ENCODE data around the gene PRICKLE4.
"Not testable (repeated sequence)": the region's sequence is repeated elsewhere in the genome, so short reads cannot be mapped to it uniquely, and the experiment has no call there.

The PRICKLE4 gene

GRCh38 chr6:41798901-41799558 lies 18.4 kb downstream of the PRICKLE4 start:
- DNase-seq (ENCODE audit: low read depth) = no peak

GRCh38 chr6:41799559-41799911 lies 19.0 kb downstream of the PRICKLE4 start:
- no peak for DNase-seq (ENCODE audit: low read depth)

GRCh38 chr6:41801380-41801779 lies 20.8 kb downstream of the PRICKLE4 start:
- no peak for DNase-seq (ENCODE audit: low read depth)

GRCh38 chr6:41805830-41806774 lies 25.5 kb downstream of the PRICKLE4 start:
- DNase-seq (ENCODE audit: low read depth) = no peak

GRCh38 chr6:41811095-41811494 lies 30.5 kb downstream of the PRICKLE4 start:
- no peak for DNase-seq (ENCODE audit: low read depth)

- DNase-seq (ENCODE audit: low read depth) = not testable (repeated sequence)
Measured at GRCh38 chr6:41811946-41812345, 31.4 kb downstream of the PRICKLE4 start.

- DNase-seq (ENCODE audit: low read depth) = no peak
Measured at GRCh38 chr6:41813469-41813868, 32.9 kb downstream of the PRICKLE4 start.

- DNase-seq (ENCODE audit: low read depth) = no peak
Measured at GRCh38 chr6:41813956-41814355, 33.4 kb downstream of the PRICKLE4 start.

- no peak for DNase-seq (ENCODE audit: low read depth)
Measured at GRCh38 chr6:41814629-41815028, 34.0 kb downstream of the PRICKLE4 start.

GRCh38 chr6:41815587-41815986 lies 35.0 kb downstream of the PRICKLE4 start:
- DNase-seq (ENCODE audit: low read depth) = no peak

- no peak for DNase-seq (ENCODE audit: low read depth)
Measured at GRCh38 chr6:41818271-41819054, 37.9 kb downstream of the PRICKLE4 start.

GRCh38 chr6:41821266-41821665 lies 40.7 kb downstream of the PRICKLE4 start:
- DNase-seq (ENCODE audit: low read depth) = no peak

GRCh38 chr6:41822021-41822420 lies 41.4 kb downstream of the PRICKLE4 start:
- DNase-seq (ENCODE audit: low read depth) = no peak

- no peak for DNase-seq (ENCODE audit: low read depth)
Measured at GRCh38 chr6:41823178-41823577, 42.6 kb downstream of the PRICKLE4 start.

GRCh38 chr6:41824571-41825569 lies 44.3 kb downstream of the PRICKLE4 start:
- no peak for DNase-seq (ENCODE audit: low read depth)

GRCh38 chr6:41826343-41827022 lies 45.9 kb downstream of the PRICKLE4 start:
- DNase-seq (ENCODE audit: low read depth) = no peak

GRCh38 chr6:41832263-41832662 lies 51.7 kb downstream of the PRICKLE4 start:
- DNase-seq (ENCODE audit: low read depth) = no peak

GRCh38 chr6:41836022-41836659 lies 55.6 kb downstream of the PRICKLE4 start:
- no peak for DNase-seq (ENCODE audit: low read depth)

GRCh38 chr6:41836660-41837052 lies 56.1 kb downstream of the PRICKLE4 start:
- DNase-seq (ENCODE audit: low read depth) = no peak
